ENCODE measurements around the gene NCLN.
A peak's percentile ranks its signal among the peaks of the same experiment; 100 is the strongest.

Gene NCLN

GRCh38 chr19:3220576-3220975, 34.8 kb downstream of the NCLN start:
- TF ChIP-seq REST (IDR thresholded peaks at IDR 0.05; ENCODE audit: low read depth) (no peak), ZBTB7A (IDR thresholded peaks at IDR 0.05; ENCODE audit: low read depth) (no peak), EP300 (IDR thresholded peaks at IDR 0.05; ENCODE audit: borderline replicate concordance) (no peak), CEBPB (IDR thresholded peaks at IDR 0.05) (no peak), USF1 (IDR thresholded peaks at IDR 0.05) (no peak), NFIC (IDR thresholded peaks at IDR 0.05) (no peak), EGR1 (IDR thresholded peaks at IDR 0.05) (no peak), YY1 (IDR thresholded peaks at IDR 0.05; ENCODE audit: low read depth) (no peak)

- TF ChIP-seq TEAD4 (IDR thresholded peaks at IDR 0.05) (no peak), TCF12 (IDR thresholded peaks at IDR 0.05; ENCODE audit: low read depth) (no peak), RAD21 (IDR thresholded peaks at IDR 0.05; ENCODE audit: low read depth) (no peak), YY1 (IDR thresholded peaks at IDR 0.05; ENCODE audit: low read depth) (no peak), ZBTB7A (IDR thresholded peaks at IDR 0.05; ENCODE audit: low read depth) (no peak), FOXM1 (IDR thresholded peaks at IDR 0.05; ENCODE audit: borderline replicate concordance, low read depth) (no peak), USF1 (IDR thresholded peaks at IDR 0.05) (no peak), EGR1 (IDR thresholded peaks at IDR 0.05) (no peak), EP300 (IDR thresholded peaks at IDR 0.05; ENCODE audit: borderline replicate concordance) (no peak)
Observed at GRCh38 chr19:3222709-3223108, 37.0 kb downstream of the NCLN start.

GRCh38 chr19:3224346-3225168, 38.8 kb downstream of the NCLN start, which contains the start of gene CELF5:
TSS of gene CELF5 (plus strand) at chr19:3224661. CDS start at chr19:3224740, 79 bp downstream.
- TF ChIP-seq ZBTB7A (IDR thresholded peaks at IDR 0.05; ENCODE audit: low read depth) (0 out of 2 replicates have a peak, but pooled peaks have one; percentile 36), RAD21 (IDR thresholded peaks at IDR 0.05; ENCODE audit: low read depth) (peak; percentile 44; the same call in 1 of the 2 replicates), YY1 (IDR thresholded peaks at IDR 0.05; ENCODE audit: low read depth) (no peak), TCF12 (IDR thresholded peaks at IDR 0.05; ENCODE audit: low read depth) (no peak)

GRCh38 chr19:3225169-3225485, 39.4 kb downstream of the NCLN start:
- TF ChIP-seq CEBPB (IDR thresholded peaks at IDR 0.05) (no peak), USF1 (IDR thresholded peaks at IDR 0.05) (no peak), REST (IDR thresholded peaks at IDR 0.05; ENCODE audit: low read depth) (no peak), FOXM1 (IDR thresholded peaks at IDR 0.05; ENCODE audit: borderline replicate concordance, low read depth) (no peak), RAD21 (IDR thresholded peaks at IDR 0.05; ENCODE audit: low read depth) (no peak), MAX (IDR thresholded peaks at IDR 0.05) (no peak), ZBTB7A (IDR thresholded peaks at IDR 0.05; ENCODE audit: low read depth) (no peak), TCF12 (IDR thresholded peaks at IDR 0.05; ENCODE audit: low read depth) (no peak), EP300 (IDR thresholded peaks at IDR 0.05; ENCODE audit: borderline replicate concordance) (no peak), EGR1 (IDR thresholded peaks at IDR 0.05) (no peak), TAF1 (IDR thresholded peaks at IDR 0.05; ENCODE audit: low read depth) (no peak), TEAD4 (IDR thresholded peaks at IDR 0.05) (no peak), NFIC (IDR thresholded peaks at IDR 0.05) (no peak), CREB1 (IDR thresholded peaks at IDR 0.05; ENCODE audit: low read depth) (no peak), YY1 (IDR thresholded peaks at IDR 0.05; ENCODE audit: low read depth) (no peak)

GRCh38 chr19:3225677-3226093, 40.0 kb downstream of the NCLN start:
- TF ChIP-seq EGR1 (IDR thresholded peaks at IDR 0.05) (no peak), REST (IDR thresholded peaks at IDR 0.05; ENCODE audit: low read depth) (no peak), TAF1 (IDR thresholded peaks at IDR 0.05; ENCODE audit: low read depth) (no peak)

Measured in Ishikawa (cell line).